GM19452 (cell line): ENCODE measurements around the gene DPEP3.

Experiments used
- ATAC-seq: cut with Tn5 transposase; IDR thresholded peaks from one replicate; pipeline ENCODE4 v1.9.1; 2021; ENCODE audit not compliant: unreplicated experiment

The DPEP3 gene

GRCh38 chr16:67967958-67968399 is 12.3 kb downstream of the DPEP3 start:
- peak; percentile 20 for ATAC-seq

GRCh38 chr16:67967183-67967957 is 12.9 kb downstream of the DPEP3 start:
- no peak for ATAC-seq

- ATAC-seq, result no peak
Measured at GRCh38 chr16:67966549-67967182, 13.6 kb downstream of the DPEP3 start.

- no peak for ATAC-seq
Measured at GRCh38 chr16:67965668-67966548, 14.4 kb downstream of the DPEP3 start.

- no peak for ATAC-seq
Measured at GRCh38 chr16:67964477-67965131, 15.7 kb downstream of the DPEP3 start.

- ATAC-seq, result no peak
Measured at GRCh38 chr16:67963662-67964321, 16.5 kb downstream of the DPEP3 start.

- no peak for ATAC-seq
Measured at GRCh38 chr16:67963292-67963661, 17.0 kb downstream of the DPEP3 start.

GRCh38 chr16:67962135-67962534 is 18.2 kb downstream of the DPEP3 start:
- ATAC-seq, result no peak

GRCh38 chr16:67961551-67961957 is 18.7 kb downstream of the DPEP3 start:
- ATAC-seq, result no peak

- no peak for ATAC-seq
Measured at GRCh38 chr16:67959536-67960329, 20.6 kb downstream of the DPEP3 start.

- ATAC-seq, result no peak
Measured at GRCh38 chr16:67957622-67958021, 22.7 kb downstream of the DPEP3 start.

GRCh38 chr16:67954421-67955196 is 25.7 kb downstream of the DPEP3 start:
- ATAC-seq, result no peak

GRCh38 chr16:67953641-67954375 is 26.5 kb downstream of the DPEP3 start:
- no peak for ATAC-seq

- no peak for ATAC-seq
Measured at GRCh38 chr16:67951485-67951884, 28.8 kb downstream of the DPEP3 start.

GRCh38 chr16:67950335-67950843 is 29.9 kb downstream of the DPEP3 start:
- ATAC-seq, result no peak

- ATAC-seq, result no peak
Measured at GRCh38 chr16:67949645-67950044, 30.7 kb downstream of the DPEP3 start.

GRCh38 chr16:67948015-67948414 is 32.3 kb downstream of the DPEP3 start:
- no peak for ATAC-seq

GRCh38 chr16:67946966-67947558 is 33.2 kb downstream of the DPEP3 start:
- ATAC-seq, result no peak
